K562 (cell line): Measurements from ENCODE around the gene IRS1. TPM values are rescaled to one million over a fixed set of nuclear protein-coding genes. Genes with fewer than 3 reads are reported as not detected.

Experiments
- ASH1L ChIP-seq: fragments of 450-650 bp; IDR thresholded peaks from 2 replicates; pipeline ENCODE4 v1.6.1; 2018; ENCODE audit warnings: borderline replicate concordance, mild to moderate bottlenecking, low read depth; ENCODE audit not compliant: partially characterized antibody
- BCLAF1 ChIP-seq, 2 experiments: fragments of 450-650 bp in 1 of 2; IDR thresholded peaks; 2 replicates each; pipeline ENCODE4 v1.6.1; 2011 to 2017; ENCODE audit warnings: low read depth in 2 of 2, antibody characterized with exemption in 1 of 2, borderline replicate concordance in 1 of 2, low read length in 1 of 2, mild to moderate bottlenecking in 1 of 2, mixed read lengths in 1 of 2; ENCODE audit not compliant: control insufficient read depth in 1 of 2
- C11orf30 ChIP-seq: fragments of 450-650 bp; IDR thresholded peaks from 2 replicates; pipeline ENCODE4 v1.6.1; 2016; ENCODE audit warnings: low read depth, mild to moderate bottlenecking
- CREB1 ChIP-seq, 2 experiments: sonication (generic) in 1 of 2; formaldehyde crosslinking in 1 of 2; IDR thresholded peaks; 2 replicates each; pipeline versions ENCODE4 v1.6.1 to v1.8.0; 2012 to 2022; ENCODE audit warnings: inconsistent platforms in 1 of 2, mild to moderate bottlenecking in 1 of 2, missing genetic modification reagents in 1 of 2, moderate library complexity in 1 of 2
- ETS2 ChIP-seq: IDR thresholded peaks from 2 replicates; pipeline ENCODE4 v1.6.1; 2016; ENCODE audit warnings: borderline replicate concordance, missing genetic modification characterization, mild to moderate bottlenecking, moderate library complexity, missing compliant biosample characterization; ENCODE audit not compliant: poor library complexity, severe bottlenecking
- GTF2A2 ChIP-seq: IDR thresholded peaks from 2 replicates; pipeline ENCODE4 v1.6.1; 2016; ENCODE audit warnings: mild to moderate bottlenecking, missing genetic modification characterization, missing compliant biosample characterization
- HDAC8 ChIP-seq: fragments of 450-650 bp; IDR thresholded peaks from 2 replicates; pipeline ENCODE4 v1.6.1; 2016; ENCODE audit warnings: mild to moderate bottlenecking, missing genetic modification characterization, moderate library complexity, missing compliant biosample characterization
- KDM5B ChIP-seq: fragments of 200-600 bp; sonication (generic); IDR thresholded peaks from 2 replicates; pipeline ENCODE4 v1.6.1; 2012; ENCODE audit warnings: low read depth, mild to moderate bottlenecking, moderate library complexity, low read length, control low read depth, inconsistent platforms; ENCODE audit not compliant: insufficient replicate concordance
- LARP7 ChIP-seq: fragments of 450-650 bp; IDR thresholded peaks from 2 replicates; pipeline ENCODE4 v1.6.1; 2016
- MCM5 ChIP-seq: fragments of 450-650 bp; IDR thresholded peaks from 2 replicates; pipeline ENCODE4 v1.6.1; 2016; ENCODE audit warnings: low read depth
- POLR2A ChIP-seq: fragments of 450-650 bp; conservative IDR thresholded peaks from 2 replicates; pipeline ENCODE4 v1.6.1; 2016
- RBM14 ChIP-seq: fragments of 200-400 bp; formaldehyde crosslinking; IDR thresholded peaks from 2 replicates; pipeline ENCODE4 v1.6.1; 2018; ENCODE audit warnings: low read depth, mild to moderate bottlenecking, low read length, moderate library complexity, borderline replicate concordance; ENCODE audit not compliant: insufficient read depth
- SMAD2 ChIP-seq: fragments of 150-350 bp; IDR thresholded peaks from 2 replicates; pipeline ENCODE4 v1.6.1; 2014; ENCODE audit warnings: low read depth, mild to moderate bottlenecking, low read length
- TEAD2 ChIP-seq: fragments of 450-650 bp; IDR thresholded peaks from 2 replicates; pipeline ENCODE4 v1.6.1; 2016; ENCODE audit warnings: missing genetic modification characterization, control low read depth, missing compliant biosample characterization
- ZNF253 ChIP-seq: fragments of 250-450 bp; sonication (Bioruptor Pico); conservative IDR thresholded peaks from 2 replicates; pipeline ENCODE4 v1.6.1; 2021; ENCODE audit warnings: mild to moderate bottlenecking
- ZNF407 ChIP-seq: fragments of 450-650 bp; IDR thresholded peaks from 2 replicates; pipeline ENCODE4 v1.6.1; 2016; ENCODE audit warnings: low read depth
- polyA plus RNA-seq, 8 experiments: library from polyadenylated mRNA; depleted of rRNA in 4 of 8; stranded (reverse) in 5 of 8; unstranded in 3 of 8; fragments of >200 nt; fragmentation: Nextera tagmentation in 2 of 8; fragmentation: Illumina TruSeq in 1 of 8; extraction: Ambion mirVana in 2 of 8; extraction: Trizol in 1 of 8; gene quantifications; 2 replicates each; pipeline versions ENCODE4 v1.2.1 to v1.2.3, GENCODE V29; 2011 to 2014; ENCODE audit warnings: inconsistent platforms in 1 of 8, missing spikeins in 1 of 8
- total RNA-seq, 7 experiments: library from RNA; depleted of rRNA in 6 of 7; stranded (reverse); fragments of >200 nt in 6 of 7; fragmentation: Illumina TruSeq in 2 of 7; extraction: Trizol in 2 of 7; gene quantifications; 2 replicates each; pipeline versions ENCODE4 v1.2.1 to v1.2.3, GENCODE V29; 2011 to 2021; ENCODE audit warnings: low replicate concordance in 1 of 7

IRS1 gene
- total and polyA plus RNA-seq, 9 of the 15 experiments (the other 6 are each of a cell fraction or from before 2014, with no cell fraction given) = under 0.01 to 0.31 (median 0.08) TPM; not detected in 1

- TF ChIP-seq ZNF253 (CRISPR knock-in tag) (no peak), GTF2A2 (no peak), TEAD2 (tag) (no peak), CREB1 (IDR thresholded peaks at IDR 0.05) (peak; percentile 20; the same call in 1 of the 2 replicates), CREB1 (CRISPR knock-in tag; IDR thresholded peaks at IDR 0.05) (no peak), RBM14 (no peak), ASH1L (no peak), BCLAF1 (IDR thresholded peaks at IDR 0.05; ENCODE audit: borderline replicate concordance in 1 of 2, control insufficient read depth in 1 of 2, low read depth in 2 of 2, low read length in 1 of 2) (no peak), SMAD2 (no peak), HDAC8 (tag) (no peak), LARP7 (no peak), MCM5 (no peak), ZNF407 (no peak), ETS2 (tag) (no peak), C11orf30 (peak; percentile 20; the same call in 1 of the 2 replicates), KDM5B (no peak), POLR2A (no peak)
Measured at GRCh38 chr2:226772389-226773179, 27.0 kb downstream of the IRS1 start (continued).
